Thyroid gland (tissue), 4 donors: Measurements from ENCODE around the gene HEXIM2. TPM values are rescaled to one million over a fixed set of nuclear protein-coding genes. Genes with fewer than 3 reads are reported as not detected.

Experiments
- DNase-seq, 2 donors: peaks; one replicate each; pipeline ENCODE4 v3.0.0-alpha.2; 2019
- H3K27ac ChIP-seq, 3 donors: fragments of 200-600 bp; sonication (generic); 1 replicate in 2 of 3; 2 replicates in 1 of 3; pipeline ENCODE4 v1.5.1; 2016 to 2019; ENCODE audit warnings: mild to moderate bottlenecking in 1 of 3, moderate library complexity in 1 of 3
- H3K27me3 ChIP-seq: fragments of 200-600 bp; sonication (generic); one replicate; pipeline ENCODE4 v1.5.1; 2019
- H3K36me3 ChIP-seq, 2 donors: fragments of 200-600 bp; sonication (generic); one replicate each; pipeline ENCODE4 v1.5.1; 2016 to 2019
- H3K4me1 ChIP-seq, 2 donors: fragments of 200-600 bp; sonication (generic); one replicate each; pipeline ENCODE4 v1.5.1; 2017 to 2019
- H3K4me3 ChIP-seq, 3 donors: fragments of 200-600 bp; sonication (generic); replicated peaks in 1 of 3; 1 replicate in 2 of 3; 2 replicates in 1 of 3; pipeline ENCODE4 v1.5.1; 2016; ENCODE audit warnings: mild to moderate bottlenecking in 1 of 3
- H3K9me3 ChIP-seq: fragments of 200-600 bp; sonication (generic); one replicate; pipeline ENCODE4 v1.5.1; 2017
- CTCF ChIP-seq, 6 experiments: fragments of 200-600 bp in 3 of 6; fragments of 450-650 bp in 3 of 6; sonication (generic) in 3 of 6; IDR thresholded peaks; one replicate each; pipeline ENCODE4 v1.5.1; 2016 to 2019; ENCODE audit warnings: antibody characterized with exemption in 6 of 6, mild to moderate bottlenecking in 2 of 6, inconsistent platforms in 1 of 6, moderate library complexity in 1 of 6
- POLR2A ChIP-seq, 2 donors: fragments of 450-650 bp; IDR thresholded peaks; one replicate each; pipeline ENCODE4 v1.6.1; 2017; ENCODE audit warnings: antibody characterized with exemption in 2 of 2, mild to moderate bottlenecking in 2 of 2, moderate library complexity in 1 of 2
- WGBS, 2 donors: methylation state at CpG; one replicate each; pipeline ENCODE4 v1.1.5; 2017; 5-methylcytosine and 5-hydroxymethylcytosine counted together
- intact Hi-C: fragments of 100-400 bp; cut with DNase I; formaldehyde crosslinking; loops from one replicate; pipeline ENCODE4 v1.15.1; 2023
- microRNA-seq: library from miRNA; unstranded; fragments of <30 nt; microRNA quantifications from one replicate; pipeline ENCODE4, GENCODE V29; 2016
- small RNA-seq: library from RNA; depleted of rRNA; stranded (forward); fragments of <200 nt; gene quantifications from one replicate; pipeline ENCODE3, GENCODE V24; 2016
- total RNA-seq, 4 donors: library from RNA; depleted of rRNA; stranded (reverse); fragments of >200 nt; gene quantifications; one replicate each; pipeline ENCODE4 v1.2.3, GENCODE V29; 2016

HEXIM2 gene
- total RNA-seq, 4 donors from 2014 or later: 3.9 to 16.3 (median 10.0) TPM

GRCh38 chr17:45218895-45219661 lies 57.4 kb downstream of the HEXIM2 start:
- intact Hi-C loops: loop anchor here (2.0 to 10.0 kb wide), 2 partner anchors 166 to 626 kb away; partner anchors contain the start of gene SPPL2C
- WGBS, 2 donors: 13 to 14% methylated on average over 12 of the region's 12 CpGs
- no peaks in the 10 kb centered on the region for H3K36me3 ChIP-seq
- no peak overlapping the region for H3K27ac ChIP-seq
- H3K9me3 ChIP-seq: no peaks in the 10 kb centered on the region
- peaks cover 0 to 10% of the 10 kb centered on the region in 2 donors for H3K4me1 ChIP-seq
- TF ChIP-seq CTCF (IDR thresholded peaks at IDR 0.05) (peak; percentile 86 to 96 (median 94)), POLR2A (IDR thresholded peaks at IDR 0.05) (no peak)
- DNase-seq: peak; percentile 85 to 87
- no peak overlapping the region for H3K4me3 ChIP-seq
- no peaks in the 10 kb centered on the region for H3K27me3 ChIP-seq

Small RNA genes within 50 kb of the gene (microRNA-seq; reads per million reads assigned to microRNA genes)
- gene MIR6784: not detected

Small RNA genes within 50 kb of the gene (small RNA-seq; reads per million reads assigned to genes)
- gene MIR6784: not detected

Other genes starting within 250 kb of the HEXIM2 start
- 1 to 10 TPM in 2 of 4 donors, under 1 TPM in 1, not detected in 1; 0.33 to 2.3 (median 2.0) TPM for gene GFAP, start 246.4 kb upstream of the HEXIM2 start, total RNA-seq
- under 1 TPM in 3 of 4 donors, not detected in 1; 0.11 to 0.50 (median 0.34) TPM for gene KIF18B, start 214.1 kb upstream of the HEXIM2 start, total RNA-seq
- gene C1QL1, start 193.6 kb upstream of the HEXIM2 start, total RNA-seq: under 1 TPM in 2 of 4 donors, not detected in 2; 0.59 to 0.75 TPM
- 100 to 1,000 TPM in 1 of 4 donors, 10 to 100 TPM in 3; 53.5 to 102 (median 72.9) TPM for gene DCAKD, start 110.2 kb upstream of the HEXIM2 start, total RNA-seq
- gene NMT1, start 100.6 kb upstream of the HEXIM2 start, total RNA-seq: 10 to 100 TPM; 71.7 to 98.9 (median 85.2) TPM
- gene PLCD3, start 29.4 kb upstream of the HEXIM2 start, total RNA-seq: 10 to 100 TPM in 3 of 4 donors, 1 to 10 TPM in 1; 8.6 to 24.8 (median 16.9) TPM
- gene ACBD4, start 26.2 kb upstream of the HEXIM2 start, total RNA-seq: 10 to 100 TPM; 16.7 to 20.4 (median 17.7) TPM
- gene HEXIM1, start 13.4 kb upstream of the HEXIM2 start, total RNA-seq: 10 to 100 TPM; 15.6 to 33.5 (median 18.4) TPM
- 1 to 10 TPM; 3.2 to 7.6 (median 4.2) TPM for gene FMNL1, start 60.0 kb downstream of the HEXIM2 start, total RNA-seq
- not detected for gene SPATA32, start 100.2 kb downstream of the HEXIM2 start, total RNA-seq
- gene MAP3K14, start 155.1 kb downstream of the HEXIM2 start, total RNA-seq: 10 to 100 TPM in 1 of 4 donors, 1 to 10 TPM in 3; 4.1 to 21.7 (median 6.2) TPM